ENCODE results near the gene ATAT1. TPM values are rescaled to one million over a fixed set of nuclear protein-coding genes. Genes with fewer than 3 reads are reported as not detected.

The ATAT1 gene
- polyA plus RNA-seq, 1 of the 3 experiments (the other 2 are of a cell fraction), result 36.2 TPM

DNA sequence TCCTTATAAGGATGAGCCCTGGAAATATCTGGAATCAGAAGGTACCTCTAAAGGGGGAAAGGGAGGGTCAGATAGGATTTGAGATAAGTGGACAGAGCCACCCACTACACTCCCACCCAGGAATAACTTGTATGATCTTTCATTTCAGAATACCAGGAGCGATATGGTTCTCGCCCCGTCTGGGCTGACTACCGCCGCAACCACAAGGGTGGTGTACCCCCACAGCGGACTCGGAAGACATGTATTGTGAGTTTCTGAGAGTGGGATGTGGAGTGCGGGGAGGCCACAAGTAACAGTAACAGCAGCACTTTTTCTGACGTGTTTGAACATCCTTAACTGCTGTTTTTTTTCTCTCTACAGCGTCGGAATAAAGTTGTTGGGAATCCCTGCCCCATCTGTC is 7.1 kb upstream of the ATAT1 start:
- no peak for TF ChIP-seq EP300 (IDR thresholded peaks at IDR 0.05; ENCODE audit: borderline replicate concordance in 1 of 2, low read depth in 1 of 2, low read length in 1 of 2)
- TF ChIP-seq, protein P1, sequence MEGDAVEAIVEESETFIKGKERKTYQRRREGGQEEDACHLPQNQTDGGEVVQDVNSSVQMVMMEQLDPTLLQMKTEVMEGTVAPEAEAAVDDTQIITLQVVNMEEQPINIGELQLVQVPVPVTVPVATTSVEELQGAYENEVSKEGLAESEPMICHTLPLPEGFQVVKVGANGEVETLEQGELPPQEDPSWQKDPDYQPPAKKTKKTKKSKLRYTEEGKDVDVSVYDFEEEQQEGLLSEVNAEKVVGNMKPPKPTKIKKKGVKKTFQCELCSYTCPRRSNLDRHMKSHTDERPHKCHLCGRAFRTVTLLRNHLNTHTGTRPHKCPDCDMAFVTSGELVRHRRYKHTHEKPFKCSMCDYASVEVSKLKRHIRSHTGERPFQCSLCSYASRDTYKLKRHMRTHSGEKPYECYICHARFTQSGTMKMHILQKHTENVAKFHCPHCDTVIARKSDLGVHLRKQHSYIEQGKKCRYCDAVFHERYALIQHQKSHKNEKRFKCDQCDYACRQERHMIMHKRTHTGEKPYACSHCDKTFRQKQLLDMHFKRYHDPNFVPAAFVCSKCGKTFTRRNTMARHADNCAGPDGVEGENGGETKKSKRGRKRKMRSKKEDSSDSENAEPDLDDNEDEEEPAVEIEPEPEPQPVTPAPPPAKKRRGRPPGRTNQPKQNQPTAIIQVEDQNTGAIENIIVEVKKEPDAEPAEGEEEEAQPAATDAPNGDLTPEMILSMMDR (IDR thresholded peaks at IDR 0.05), result no peak
- no peak for TF ChIP-seq TAF1 (IDR thresholded peaks at IDR 0.05; ENCODE audit: borderline replicate concordance, low read depth, low read length)
- no peak for TF ChIP-seq ELF1 (IDR thresholded peaks at IDR 0.05)
- no peak for TF ChIP-seq GATA2 (CRISPR knock-in tag; IDR thresholded peaks at IDR 0.05)
- TF ChIP-seq, protein P2, sequence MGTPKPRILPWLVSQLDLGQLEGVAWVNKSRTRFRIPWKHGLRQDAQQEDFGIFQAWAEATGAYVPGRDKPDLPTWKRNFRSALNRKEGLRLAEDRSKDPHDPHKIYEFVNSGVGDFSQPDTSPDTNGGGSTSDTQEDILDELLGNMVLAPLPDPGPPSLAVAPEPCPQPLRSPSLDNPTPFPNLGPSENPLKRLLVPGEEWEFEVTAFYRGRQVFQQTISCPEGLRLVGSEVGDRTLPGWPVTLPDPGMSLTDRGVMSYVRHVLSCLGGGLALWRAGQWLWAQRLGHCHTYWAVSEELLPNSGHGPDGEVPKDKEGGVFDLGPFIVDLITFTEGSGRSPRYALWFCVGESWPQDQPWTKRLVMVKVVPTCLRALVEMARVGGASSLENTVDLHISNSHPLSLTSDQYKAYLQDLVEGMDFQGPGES (IDR thresholded peaks at IDR 0.05; ENCODE audit: low read depth, low read length), result no peak
- no peak for TF ChIP-seq TCF12 (IDR thresholded peaks at IDR 0.05)
- no peak for TF ChIP-seq FOSL2 (IDR thresholded peaks at IDR 0.05; ENCODE audit: borderline replicate concordance, low read depth)
- TF ChIP-seq, protein P3, sequence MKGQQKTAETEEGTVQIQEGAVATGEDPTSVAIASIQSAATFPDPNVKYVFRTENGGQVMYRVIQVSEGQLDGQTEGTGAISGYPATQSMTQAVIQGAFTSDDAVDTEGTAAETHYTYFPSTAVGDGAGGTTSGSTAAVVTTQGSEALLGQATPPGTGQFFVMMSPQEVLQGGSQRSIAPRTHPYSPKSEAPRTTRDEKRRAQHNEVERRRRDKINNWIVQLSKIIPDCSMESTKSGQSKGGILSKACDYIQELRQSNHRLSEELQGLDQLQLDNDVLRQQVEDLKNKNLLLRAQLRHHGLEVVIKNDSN (IDR thresholded peaks at IDR 0.05; ENCODE audit: borderline replicate concordance, low read depth), result no peak
- TF ChIP-seq, protein P4, sequence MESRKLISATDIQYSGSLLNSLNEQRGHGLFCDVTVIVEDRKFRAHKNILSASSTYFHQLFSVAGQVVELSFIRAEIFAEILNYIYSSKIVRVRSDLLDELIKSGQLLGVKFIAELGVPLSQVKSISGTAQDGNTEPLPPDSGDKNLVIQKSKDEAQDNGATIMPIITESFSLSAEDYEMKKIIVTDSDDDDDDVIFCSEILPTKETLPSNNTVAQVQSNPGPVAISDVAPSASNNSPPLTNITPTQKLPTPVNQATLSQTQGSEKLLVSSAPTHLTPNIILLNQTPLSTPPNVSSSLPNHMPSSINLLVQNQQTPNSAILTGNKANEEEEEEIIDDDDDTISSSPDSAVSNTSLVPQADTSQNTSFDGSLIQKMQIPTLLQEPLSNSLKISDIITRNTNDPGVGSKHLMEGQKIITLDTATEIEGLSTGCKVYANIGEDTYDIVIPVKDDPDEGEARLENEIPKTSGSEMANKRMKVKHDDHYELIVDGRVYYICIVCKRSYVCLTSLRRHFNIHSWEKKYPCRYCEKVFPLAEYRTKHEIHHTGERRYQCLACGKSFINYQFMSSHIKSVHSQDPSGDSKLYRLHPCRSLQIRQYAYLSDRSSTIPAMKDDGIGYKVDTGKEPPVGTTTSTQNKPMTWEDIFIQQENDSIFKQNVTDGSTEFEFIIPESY (IDR thresholded peaks at IDR 0.05; ENCODE audit: borderline replicate concordance, low read depth), result no peak
- TF ChIP-seq RFX5 (IDR thresholded peaks at IDR 0.05; ENCODE audit: low read length), result no peak
- TF ChIP-seq, protein P5, sequence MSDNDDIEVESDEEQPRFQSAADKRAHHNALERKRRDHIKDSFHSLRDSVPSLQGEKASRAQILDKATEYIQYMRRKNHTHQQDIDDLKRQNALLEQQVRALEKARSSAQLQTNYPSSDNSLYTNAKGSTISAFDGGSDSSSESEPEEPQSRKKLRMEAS (IDR thresholded peaks at IDR 0.05; ENCODE audit: low read depth), result no peak
- no peak for TF ChIP-seq MXI1 (IDR thresholded peaks at IDR 0.05; ENCODE audit: low read depth, low read length)
- TF ChIP-seq MEF2A (IDR thresholded peaks at IDR 0.05; ENCODE audit: borderline replicate concordance, low read depth), result no peak
- no peak for TF ChIP-seq FOXJ3 (CRISPR knock-in tag; IDR thresholded peaks at IDR 0.05)
- ChIA-PET POLR2A (no interaction called here), CTCF (interaction anchor here (1.3 to 2.6 kb wide), 2 partner anchors 59 to 102 kb away, joined by 3 to 8 read pairs; no protein-coding TSS in a partner anchor)
- Histone ChIP-seq H3K4me1 (ENCODE audit: control insufficient read depth in 1 of 2, insufficient read depth in 2 of 2, low read depth in 1 of 2, low read length in 1 of 2) (peaks cover 4 to 9% of the 10 kb centered on the region in 2 experiments), H4K20me1 (ENCODE audit: insufficient read depth) (no peaks in the 10 kb centered on the region), H3K9me3 (no peaks in the 10 kb centered on the region), H3F3A (replicated peaks; ENCODE audit: insufficient read depth) (peaks cover 29% of the 10 kb centered on the region), H3K36me3 (replicated peaks in 1 of 2; ENCODE audit: control insufficient read depth in 1 of 2, insufficient read depth in 2 of 2, low read length in 1 of 2) (peaks cover 38 to 54% of the 10 kb centered on the region in 2 experiments), H3K27me3 (ENCODE audit: insufficient read depth) (no peaks in the 10 kb centered on the region), H3K9ac (no peak overlapping the region; the same call in 1 of the 2 replicates), H3K27ac (ENCODE audit: low read depth in 2 of 2, low read length in 1 of 2) (no peak overlapping the region), H2AFZ (ENCODE audit: low read depth) (no peak overlapping the region), H3K4me2 (no peak overlapping the region), H3K9me2 (no peaks in the 10 kb centered on the region), H3K79me2 (ENCODE audit: insufficient read depth) (peaks cover 56% of the 10 kb centered on the region), H3K4me3 (ENCODE audit: low read depth in 2 of 2, low read length in 1 of 2) (no peak overlapping the region)
- WGBS (ENCODE audit: low lambda C conversion rate), result 98% methylated on average over 11 of the region's 11 CpGs
- DNase-seq, result no peak

Data from SK-N-SH (cell line).